MM.1S (cell line): Measurements from ENCODE around the gene DDX3X.

Experiments
- EZH2 ChIP-seq: fragments of 300-600 bp; sonication (generic); optimal IDR thresholded peaks from 2 replicates; pipeline ENCODE3; 2017; ENCODE audit warnings: low read depth, mild to moderate bottlenecking, antibody characterized with exemption, low read length, mixed read lengths
- TF ChIP-seq, protein P1 (sequence below): fragments of 300-600 bp; sonication (generic); IDR thresholded peaks from 2 replicates; pipeline ENCODE4 v1.5.1; 2016; ENCODE audit warnings: antibody characterized with exemption, low read length, mixed read lengths

DNA sequence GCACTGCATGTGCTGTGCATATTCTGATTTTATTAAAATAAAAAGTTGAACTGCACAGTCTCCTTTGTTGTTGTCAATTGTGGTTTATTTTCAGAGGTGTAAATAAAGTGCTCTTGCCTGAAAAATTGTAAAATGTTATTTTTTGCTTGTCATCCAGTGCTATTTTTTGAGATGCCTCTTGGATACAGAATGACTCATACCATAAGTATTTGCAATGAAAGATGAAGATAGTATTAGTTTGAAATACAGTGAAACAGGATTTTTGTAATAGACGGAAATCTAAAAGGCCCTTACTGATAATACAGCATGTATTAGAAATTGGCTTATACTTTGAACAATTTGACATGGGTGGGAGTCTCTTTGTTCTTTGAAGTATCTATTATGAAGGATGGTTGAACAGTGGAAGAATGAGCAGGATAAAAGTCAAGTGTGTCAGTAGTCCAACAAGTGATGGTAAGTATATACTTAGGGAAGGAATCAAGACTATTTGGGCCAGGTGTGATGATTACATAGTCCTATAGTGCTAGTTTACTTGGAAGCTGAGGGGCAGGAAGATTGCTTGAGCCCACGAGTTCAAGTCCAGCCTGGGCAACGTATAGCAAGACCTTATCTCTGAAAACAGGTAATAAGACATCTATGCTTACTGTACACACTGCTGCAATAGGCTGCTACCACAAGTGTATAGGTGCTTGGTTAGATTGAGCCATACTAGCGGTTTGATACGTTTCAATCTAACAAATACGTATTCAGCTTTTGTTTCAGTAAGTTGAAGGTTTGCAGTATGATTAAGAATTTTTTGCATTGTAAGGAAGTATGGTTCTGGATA lies 16.4 kb downstream of the DDX3X start:
- TF ChIP-seq, protein P1, sequence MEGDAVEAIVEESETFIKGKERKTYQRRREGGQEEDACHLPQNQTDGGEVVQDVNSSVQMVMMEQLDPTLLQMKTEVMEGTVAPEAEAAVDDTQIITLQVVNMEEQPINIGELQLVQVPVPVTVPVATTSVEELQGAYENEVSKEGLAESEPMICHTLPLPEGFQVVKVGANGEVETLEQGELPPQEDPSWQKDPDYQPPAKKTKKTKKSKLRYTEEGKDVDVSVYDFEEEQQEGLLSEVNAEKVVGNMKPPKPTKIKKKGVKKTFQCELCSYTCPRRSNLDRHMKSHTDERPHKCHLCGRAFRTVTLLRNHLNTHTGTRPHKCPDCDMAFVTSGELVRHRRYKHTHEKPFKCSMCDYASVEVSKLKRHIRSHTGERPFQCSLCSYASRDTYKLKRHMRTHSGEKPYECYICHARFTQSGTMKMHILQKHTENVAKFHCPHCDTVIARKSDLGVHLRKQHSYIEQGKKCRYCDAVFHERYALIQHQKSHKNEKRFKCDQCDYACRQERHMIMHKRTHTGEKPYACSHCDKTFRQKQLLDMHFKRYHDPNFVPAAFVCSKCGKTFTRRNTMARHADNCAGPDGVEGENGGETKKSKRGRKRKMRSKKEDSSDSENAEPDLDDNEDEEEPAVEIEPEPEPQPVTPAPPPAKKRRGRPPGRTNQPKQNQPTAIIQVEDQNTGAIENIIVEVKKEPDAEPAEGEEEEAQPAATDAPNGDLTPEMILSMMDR, result no peak
- TF ChIP-seq EZH2, result no peak
